Measurements from ENCODE around the gene MYORG. TPM values are rescaled to one million over a fixed set of nuclear protein-coding genes. Genes with fewer than 3 reads are reported as not detected.

Gene MYORG
- 0.19 and 0.22 TPM in 2 replicates for polyA plus RNA-seq (2011; rRNA removed)
- polyA minus RNA-seq (2011; rRNA and poly(A)+ RNA removed) = 0.18 and 0.39 TPM in 2 replicates

GRCh38 chr9:34376596-34377403 lies at the start of gene MYORG:
TSS of gene MYORG (minus strand) at chr9:34376898. CDS start at chr9:34372943, 3,955 bp downstream.
- CTCF ChIA-PET = interaction anchor here (1.0 to 6.5 kb wide), 3 partner anchors 27 to 257 kb away, joined by 3 to 59 read pairs (median 11); no protein-coding TSS in a partner anchor

DNA sequence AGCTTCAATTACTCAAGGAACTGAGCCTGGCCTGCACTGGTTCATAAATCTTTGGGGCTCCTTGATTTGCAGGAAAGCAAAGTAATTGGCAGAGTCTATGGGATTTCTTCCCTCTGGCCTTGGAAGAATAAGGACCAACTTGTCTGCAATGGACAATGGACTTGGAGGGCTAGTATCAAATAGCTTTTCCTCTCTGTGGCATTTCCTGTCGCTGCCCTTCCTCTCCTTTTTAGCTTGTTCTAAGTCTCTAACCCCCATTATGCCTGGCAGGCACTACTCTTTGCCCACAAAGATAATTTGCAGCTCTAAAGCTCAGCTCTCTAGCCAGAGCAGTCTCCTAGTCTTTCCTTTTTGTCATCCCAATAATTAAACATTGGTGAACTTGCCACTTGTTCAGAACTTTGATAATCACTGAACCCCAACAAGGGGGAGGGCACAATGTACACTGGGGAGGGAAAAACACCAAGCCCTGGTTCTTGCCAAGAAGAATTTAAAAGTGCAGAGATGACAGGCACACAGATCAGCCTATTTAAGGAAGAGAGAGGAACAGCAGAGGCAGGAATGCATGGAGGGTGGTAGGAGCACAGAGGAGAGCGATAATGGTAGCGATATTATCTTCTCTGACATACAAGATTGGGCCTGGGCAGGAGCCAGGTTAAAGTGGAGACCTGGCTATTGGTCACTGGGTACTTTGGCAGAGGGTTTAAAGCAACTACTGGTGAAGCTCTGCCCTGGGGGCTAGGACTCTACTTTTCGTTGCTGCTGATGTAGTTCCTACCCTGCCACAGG lies 43.2 kb upstream of the MYORG start:
- TF ChIP-seq, protein P1, sequence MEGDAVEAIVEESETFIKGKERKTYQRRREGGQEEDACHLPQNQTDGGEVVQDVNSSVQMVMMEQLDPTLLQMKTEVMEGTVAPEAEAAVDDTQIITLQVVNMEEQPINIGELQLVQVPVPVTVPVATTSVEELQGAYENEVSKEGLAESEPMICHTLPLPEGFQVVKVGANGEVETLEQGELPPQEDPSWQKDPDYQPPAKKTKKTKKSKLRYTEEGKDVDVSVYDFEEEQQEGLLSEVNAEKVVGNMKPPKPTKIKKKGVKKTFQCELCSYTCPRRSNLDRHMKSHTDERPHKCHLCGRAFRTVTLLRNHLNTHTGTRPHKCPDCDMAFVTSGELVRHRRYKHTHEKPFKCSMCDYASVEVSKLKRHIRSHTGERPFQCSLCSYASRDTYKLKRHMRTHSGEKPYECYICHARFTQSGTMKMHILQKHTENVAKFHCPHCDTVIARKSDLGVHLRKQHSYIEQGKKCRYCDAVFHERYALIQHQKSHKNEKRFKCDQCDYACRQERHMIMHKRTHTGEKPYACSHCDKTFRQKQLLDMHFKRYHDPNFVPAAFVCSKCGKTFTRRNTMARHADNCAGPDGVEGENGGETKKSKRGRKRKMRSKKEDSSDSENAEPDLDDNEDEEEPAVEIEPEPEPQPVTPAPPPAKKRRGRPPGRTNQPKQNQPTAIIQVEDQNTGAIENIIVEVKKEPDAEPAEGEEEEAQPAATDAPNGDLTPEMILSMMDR (IDR thresholded peaks at IDR 0.05; ENCODE audit: low read depth, low read length) = no peak
- Histone ChIP-seq H3K27ac (ENCODE audit: low read depth, low read length) (no peak overlapping the region), H3K4me3 (ENCODE audit: low read depth, low read length) (no peak overlapping the region), H3K27me3 (ENCODE audit: control insufficient read depth, insufficient read depth, low read length) (no peaks in the 10 kb centered on the region), H3K9me3 (ENCODE audit: control insufficient read depth, insufficient read depth, low read length) (no peaks in the 10 kb centered on the region)
- DNase-seq (ENCODE audit: low read depth, low spot score) = no peak
- ChIA-PET CTCF (interaction anchor here (4.5 kb wide), 1 partner anchor 16 kb away, joined by 27 read pairs; no protein-coding TSS in a partner anchor), POLR2A (no interaction called here)

More at GRCh38 chr9:34376596-34377403, at the start of gene MYORG:
- POLR2A ChIA-PET = interaction anchor here (0.6 to 1.2 kb wide), 3 partner anchors 198 to 260 kb away, joined by 3 to 5 read pairs (median 5); partner anchors contain the start of gene UBAP1
- DNase-seq (ENCODE audit: low read depth, low spot score) = peak; percentile 27
- Histone ChIP-seq H3K4me3 (ENCODE audit: low read depth, low read length) (peak within 1 kb of the TSS; percentile 75), H3K27ac (ENCODE audit: low read depth, low read length) (no peak within 1 kb of the TSS), H3K27me3 (ENCODE audit: control insufficient read depth, insufficient read depth, low read length) (peaks cover 28% of the 10 kb centered on the region), H3K9me3 (ENCODE audit: control insufficient read depth, insufficient read depth, low read length) (peaks cover 10% of the 10 kb centered on the region)
- TF ChIP-seq, protein P1 (IDR thresholded peaks at IDR 0.05; ENCODE audit: low read depth, low read length) = no peak

DNA sequence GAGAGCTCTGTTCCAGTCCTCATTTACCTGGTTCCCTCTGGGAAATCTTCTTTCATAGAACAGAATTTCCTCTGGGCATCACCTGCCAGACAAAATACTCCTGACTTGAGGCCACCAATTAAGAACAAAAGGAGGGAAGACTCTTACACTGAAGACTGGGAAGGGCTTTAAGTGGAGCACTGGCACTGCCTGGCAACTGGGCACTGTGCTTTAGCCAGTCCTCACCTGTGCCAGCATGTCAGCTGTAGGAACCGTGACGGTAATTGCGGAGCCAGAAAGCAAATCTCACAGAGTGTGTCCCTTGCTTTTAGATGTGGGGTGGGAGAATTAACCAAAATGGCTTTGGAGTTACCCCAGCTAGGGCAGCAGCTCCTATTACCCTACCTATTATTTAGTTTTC lies 41.0 kb upstream of the MYORG start:
- TF ChIP-seq, protein P1 (IDR thresholded peaks at IDR 0.05; ENCODE audit: low read depth, low read length) = no peak
- POLR2A ChIA-PET = no interaction called here
- H3K27ac ChIP-seq (ENCODE audit: low read depth, low read length) = no peak overlapping the region
- CTCF ChIA-PET = interaction anchor here (7.2 kb wide), 1 partner anchor 14 kb away, joined by 67 read pairs; no protein-coding TSS in a partner anchor
- DNase-seq (ENCODE audit: low read depth, low spot score) = no peak
- no peaks in the 10 kb centered on the region for H3K27me3 ChIP-seq (ENCODE audit: control insufficient read depth, insufficient read depth, low read length)
- H3K4me3 ChIP-seq (ENCODE audit: low read depth, low read length) = no peak overlapping the region
- no peaks in the 10 kb centered on the region for H3K9me3 ChIP-seq (ENCODE audit: control insufficient read depth, insufficient read depth, low read length)

DNA sequence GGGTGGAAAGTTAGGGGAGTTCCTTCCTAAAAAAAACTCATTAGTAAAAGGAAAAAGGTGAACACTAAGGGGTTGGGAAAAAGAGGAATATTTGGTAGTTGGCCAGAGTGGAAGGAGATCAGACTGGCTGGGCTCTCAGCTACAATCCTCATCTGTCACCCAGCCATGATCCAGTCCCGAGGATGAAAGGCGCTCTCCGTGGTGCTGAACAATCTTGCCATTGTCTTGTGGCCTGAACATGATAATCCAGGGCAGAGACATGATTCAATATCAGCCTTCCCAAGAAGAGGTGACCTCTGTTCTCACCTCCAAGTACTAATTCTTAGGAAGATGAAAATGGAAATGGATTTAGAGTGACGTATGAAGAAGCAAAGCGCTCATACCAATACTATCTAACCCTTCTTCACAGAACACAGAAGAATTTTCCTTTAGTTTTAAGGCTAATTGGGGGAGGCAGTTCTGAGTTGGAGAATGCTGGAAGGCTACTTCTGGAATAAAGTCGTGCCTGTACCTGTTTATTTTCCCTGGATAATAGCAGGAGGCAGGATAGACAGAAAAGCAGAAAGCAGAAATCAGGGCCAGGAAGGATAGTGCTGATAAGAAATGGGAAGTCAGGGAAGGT lies 36.6 kb upstream of the MYORG start:
- Histone ChIP-seq H3K4me3 (ENCODE audit: low read depth, low read length) (no peak overlapping the region), H3K27ac (ENCODE audit: low read depth, low read length) (no peak overlapping the region), H3K9me3 (ENCODE audit: control insufficient read depth, insufficient read depth, low read length) (no peaks in the 10 kb centered on the region), H3K27me3 (ENCODE audit: control insufficient read depth, insufficient read depth, low read length) (no peaks in the 10 kb centered on the region)
- TF ChIP-seq, protein P1 (IDR thresholded peaks at IDR 0.05; ENCODE audit: low read depth, low read length) = no peak
- POLR2A ChIA-PET = interaction anchor here (0.7 kb wide), 1 partner anchor 592 kb away, joined by 3 read pairs; no protein-coding TSS in a partner anchor
- DNase-seq (ENCODE audit: low read depth, low spot score) = peak; percentile 7
- CTCF ChIA-PET = interaction anchor here (0.7 to 7.2 kb wide), 4 partner anchors 9 to 178 kb away, joined by 3 to 67 read pairs (median 8); no protein-coding TSS in a partner anchor

All from AG04450 (cell line).